Liver (tissue), 9 donors: ENCODE data around the gene PDCD1. TPM values are rescaled to one million over a fixed set of nuclear protein-coding genes. Genes with fewer than 3 reads are reported as not detected.

Experiments used
- DNase-seq: peaks from one replicate; pipeline ENCODE4 v3.0.0-alpha.2; 2017; ENCODE audit warnings: low spot score
- H3K27ac ChIP-seq, 2 donors: one replicate each; pipeline ENCODE4 v1.7.0; 2013; ENCODE audit warnings: inconsistent platforms in 2 of 2, low read length in 2 of 2, control low read depth in 1 of 2, low read depth in 1 of 2, mild to moderate bottlenecking in 1 of 2
- H3K27me3 ChIP-seq, 4 donors: one replicate each; pipeline versions ENCODE4 v1.6.1 to v1.7.0; 2013; ENCODE audit warnings: low read length in 3 of 4, inconsistent platforms in 1 of 4, mild to moderate bottlenecking in 1 of 4, moderate library complexity in 1 of 4; ENCODE audit not compliant: control insufficient read depth in 4 of 4, insufficient read depth in 4 of 4
- H3K36me3 ChIP-seq, 4 donors: one replicate each; pipeline versions ENCODE4 v1.6.1 to v1.7.0; 2013; ENCODE audit warnings: low read length in 3 of 4, mild to moderate bottlenecking in 3 of 4, low read depth in 1 of 4, moderate library complexity in 1 of 4; ENCODE audit not compliant: control insufficient read depth in 4 of 4, insufficient read depth in 3 of 4
- H3K4me1 ChIP-seq, 4 donors: one replicate each; pipeline versions ENCODE4 v1.6.1 to v1.7.0; 2013; ENCODE audit warnings: low read length in 3 of 4, mild to moderate bottlenecking in 3 of 4, moderate library complexity in 1 of 4; ENCODE audit not compliant: control insufficient read depth in 4 of 4, insufficient read depth in 4 of 4
- H3K4me3 ChIP-seq, 3 donors: one replicate each; pipeline versions ENCODE4 v1.6.1 to v1.7.0; 2013; ENCODE audit warnings: low read length in 3 of 3, control low read depth in 1 of 3, low read depth in 1 of 3, mild to moderate bottlenecking in 1 of 3
- H3K9ac ChIP-seq, 2 donors: one replicate each; pipeline ENCODE4 v1.7.0; 2013; ENCODE audit warnings: low read length in 2 of 2, mild to moderate bottlenecking in 2 of 2, moderate library complexity in 2 of 2, control low read depth in 1 of 2, low read depth in 1 of 2
- H3K9me3 ChIP-seq, 4 donors: one replicate each; pipeline versions ENCODE4 v1.6.1 to v1.7.0; 2013; ENCODE audit warnings: low read length in 3 of 4; ENCODE audit not compliant: control insufficient read depth in 4 of 4
- FOXA2 ChIP-seq: IDR thresholded peaks from 2 replicates; pipeline ENCODE4 v1.6.1; 2016; ENCODE audit warnings: antibody characterized with exemption
- GABPA ChIP-seq, 2 donors: IDR thresholded peaks in 1 of 2; conservative IDR thresholded peaks in 1 of 2; 2 replicates each; pipeline ENCODE4 v1.6.1; 2016; ENCODE audit warnings: antibody characterized with exemption in 2 of 2, mild to moderate bottlenecking in 1 of 2, moderate library complexity in 1 of 2
- HNF4G ChIP-seq: IDR thresholded peaks from 2 replicates; pipeline ENCODE4 v1.6.1; 2016; ENCODE audit warnings: antibody characterized with exemption
- JUND ChIP-seq, 2 donors: IDR thresholded peaks; 2 replicates each; pipeline ENCODE4 v1.6.1; 2016; ENCODE audit warnings: antibody characterized with exemption in 2 of 2
- RAD21 ChIP-seq, 2 donors: IDR thresholded peaks; 2 replicates each; pipeline ENCODE4 v1.6.1; 2016; ENCODE audit warnings: antibody characterized with exemption in 2 of 2, mild to moderate bottlenecking in 2 of 2
- SP1 ChIP-seq: IDR thresholded peaks from 2 replicates; pipeline ENCODE4 v1.6.1; 2018; ENCODE audit warnings: antibody characterized with exemption, mild to moderate bottlenecking
- TAF1 ChIP-seq: conservative IDR thresholded peaks from 2 replicates; pipeline ENCODE4 v1.6.1; 2016; ENCODE audit warnings: antibody characterized with exemption, mild to moderate bottlenecking
- YY1 ChIP-seq: IDR thresholded peaks from 2 replicates; pipeline ENCODE4 v1.6.1; 2016; ENCODE audit warnings: antibody characterized with exemption, mild to moderate bottlenecking
- WGBS: extraction: QIAGEN DNeasy Blood & Tissue Kit; methylation state at CpG from one replicate; pipeline ENCODE4 v1.1.7; 2013; 5-methylcytosine and 5-hydroxymethylcytosine counted together
- polyA plus RNA-seq, 2 donors: library from polyadenylated mRNA; stranded (reverse) in 1 of 2; unstranded in 1 of 2; fragments of 200-250 nt in 1 of 2; fragments of >200 nt in 1 of 2; fragmentation: Nextera tagmentation in 1 of 2; extraction: Ambion mirVana in 1 of 2; gene quantifications; one replicate each; pipeline versions ENCODE4 v1.2.1 to v1.2.3, GENCODE V29; 2013 to 2015
- total RNA-seq, 2 donors: library from RNA; depleted of rRNA; stranded (reverse); fragments of >200 nt; gene quantifications; one replicate each; pipeline ENCODE4 v1.2.3, GENCODE V29; 2014
- TF ChIP-seq, protein P1 (sequence below): fragments of 150-350 bp; IDR thresholded peaks from 2 replicates; pipeline ENCODE4 v1.5.1; 2017; ENCODE audit warnings: improper control_type of control experiment, low read depth, low read length; ENCODE audit not compliant: missing input control
- TF ChIP-seq, protein P2 (sequence below): IDR thresholded peaks from 2 replicates; pipeline ENCODE4 v1.6.1; 2016; ENCODE audit warnings: antibody characterized with exemption
- TF ChIP-seq, protein P3 (sequence below): IDR thresholded peaks from 2 replicates; pipeline ENCODE4 v1.6.1; 2016; ENCODE audit warnings: antibody characterized with exemption, mild to moderate bottlenecking
- donor health status: healthy.
- donor health status: healthy.
- donor health status: healthy.
- donor health status: healthy.
- donor health status: healthy.

PDCD1 gene
- total and polyA plus RNA-seq, 4 donors = 0.20 to 0.37 (median 0.25) TPM; not detected in 1

DNA sequence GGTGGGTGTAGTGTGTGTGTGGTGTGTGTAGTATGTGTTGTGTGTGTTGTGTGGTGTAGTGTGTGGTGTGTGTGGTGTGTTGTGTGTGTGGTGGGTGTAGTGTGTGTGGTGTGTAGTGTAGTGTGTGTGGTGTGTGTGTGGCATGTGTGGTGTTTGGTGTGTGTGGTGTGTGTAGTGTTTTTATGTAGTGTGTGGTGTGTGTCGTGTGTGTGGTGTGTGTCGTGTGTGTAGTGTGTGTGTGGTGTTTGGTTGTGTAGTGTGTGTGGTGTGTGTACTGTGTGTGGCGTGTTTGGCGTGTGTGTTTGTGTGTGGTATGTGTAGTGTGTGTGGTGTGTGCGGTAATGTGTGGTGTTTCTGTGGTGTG is 6.1 kb upstream of the PDCD1 start:
- Histone ChIP-seq H3K4me1 (peaks cover 0 to 3% (median 0%) of the 10 kb centered on the region in 4 donors), H3K9me3 (no peaks in the 10 kb centered on the region), H3K9ac (no peak overlapping the region), H3K36me3 (no peaks in the 10 kb centered on the region), H3K27me3 (no peaks in the 10 kb centered on the region), H3K27ac (no peak overlapping the region), H3K4me3 (no peak overlapping the region)
- TF ChIP-seq RAD21 (IDR thresholded peaks at IDR 0.05) (no peak), TAF1 (no peak), SP1 (no peak), GABPA (IDR thresholded peaks at IDR 0.05 in 1 of 2, conservative IDR thresholded peaks at IDR 0.05 in 1 of 2) (no peak), JUND (IDR thresholded peaks at IDR 0.05) (no peak)
- TF ChIP-seq, protein P1, sequence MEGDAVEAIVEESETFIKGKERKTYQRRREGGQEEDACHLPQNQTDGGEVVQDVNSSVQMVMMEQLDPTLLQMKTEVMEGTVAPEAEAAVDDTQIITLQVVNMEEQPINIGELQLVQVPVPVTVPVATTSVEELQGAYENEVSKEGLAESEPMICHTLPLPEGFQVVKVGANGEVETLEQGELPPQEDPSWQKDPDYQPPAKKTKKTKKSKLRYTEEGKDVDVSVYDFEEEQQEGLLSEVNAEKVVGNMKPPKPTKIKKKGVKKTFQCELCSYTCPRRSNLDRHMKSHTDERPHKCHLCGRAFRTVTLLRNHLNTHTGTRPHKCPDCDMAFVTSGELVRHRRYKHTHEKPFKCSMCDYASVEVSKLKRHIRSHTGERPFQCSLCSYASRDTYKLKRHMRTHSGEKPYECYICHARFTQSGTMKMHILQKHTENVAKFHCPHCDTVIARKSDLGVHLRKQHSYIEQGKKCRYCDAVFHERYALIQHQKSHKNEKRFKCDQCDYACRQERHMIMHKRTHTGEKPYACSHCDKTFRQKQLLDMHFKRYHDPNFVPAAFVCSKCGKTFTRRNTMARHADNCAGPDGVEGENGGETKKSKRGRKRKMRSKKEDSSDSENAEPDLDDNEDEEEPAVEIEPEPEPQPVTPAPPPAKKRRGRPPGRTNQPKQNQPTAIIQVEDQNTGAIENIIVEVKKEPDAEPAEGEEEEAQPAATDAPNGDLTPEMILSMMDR = no peak
- DNase-seq = no peak
- 93% methylated on average over 5 of the region's 5 CpGs for WGBS

DNA sequence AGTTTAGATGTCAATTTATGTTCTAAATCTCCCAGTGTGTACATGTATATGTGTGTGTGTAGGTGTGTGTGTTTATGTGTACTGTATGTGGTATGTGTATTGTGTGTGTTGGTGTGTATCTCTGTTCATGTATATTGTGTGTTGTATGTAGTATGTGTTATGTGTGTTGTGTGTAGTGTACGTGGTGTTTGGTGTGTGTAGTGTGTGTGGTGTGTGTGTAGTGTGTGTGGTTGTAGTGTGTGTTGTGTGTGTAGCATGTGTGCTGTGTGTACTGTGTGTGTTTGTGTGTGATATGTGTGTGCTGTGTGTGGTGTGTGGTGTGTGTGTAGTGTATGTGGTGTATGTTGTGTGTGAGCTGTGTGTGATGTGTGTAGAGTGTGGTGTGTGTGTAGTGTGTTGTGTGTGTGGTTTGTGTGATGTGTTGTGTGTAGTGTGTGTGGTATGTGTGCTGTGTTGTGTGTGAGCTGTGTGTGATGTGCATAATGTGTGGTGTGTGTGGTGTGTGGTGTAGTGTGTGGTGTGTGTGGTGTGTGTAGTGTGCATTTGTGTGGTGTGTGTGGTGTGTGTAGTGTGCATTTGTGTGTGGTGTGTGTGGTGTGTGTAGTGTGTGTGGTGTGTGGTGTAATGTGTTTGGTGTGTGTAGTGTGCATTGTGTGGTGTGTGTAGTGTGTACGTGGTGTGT is 5.6 kb upstream of the PDCD1 start:
- Histone ChIP-seq H3K27ac (no peak overlapping the region), H3K9me3 (no peaks in the 10 kb centered on the region), H3K4me1 (peaks cover 0 to 3% (median 0%) of the 10 kb centered on the region in 4 donors), H3K36me3 (no peaks in the 10 kb centered on the region), H3K4me3 (no peak overlapping the region), H3K9ac (no peak overlapping the region), H3K27me3 (no peaks in the 10 kb centered on the region)
- WGBS = 93% methylated on average over 2 of the region's 2 CpGs
- TF ChIP-seq, protein P1 = no peak
- no peak for TF ChIP-seq YY1
- TF ChIP-seq HNF4G = no peak
- DNase-seq = no peak

DNA sequence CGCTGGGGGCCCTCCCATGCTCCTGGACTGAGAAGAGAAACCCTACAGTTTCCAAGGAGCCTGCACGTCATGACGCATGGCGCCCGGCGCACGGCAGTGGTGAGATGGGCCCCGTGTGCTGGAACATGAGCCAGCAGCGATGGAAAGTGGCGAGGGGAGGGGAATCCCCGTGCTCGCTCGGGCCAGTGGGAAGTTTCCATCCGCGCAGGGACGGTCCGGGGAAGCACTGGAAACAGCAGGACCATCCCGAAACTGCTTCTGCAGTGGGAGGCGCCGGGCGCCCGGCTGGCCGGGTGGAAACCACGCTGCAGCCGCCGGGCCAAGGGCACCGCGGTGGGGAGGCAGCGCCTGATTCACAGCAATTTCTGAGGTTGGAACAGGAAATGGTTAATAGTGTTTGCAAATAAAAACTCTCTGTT is 4.9 kb upstream of the PDCD1 start:
- no peaks in the 10 kb centered on the region for H3K27me3 ChIP-seq
- DNase-seq = no peak

More for the DNA sequence above, 4.9 kb upstream of the PDCD1 start:
- Histone ChIP-seq H3K4me1 (peaks cover 0 to 3% (median 0%) of the 10 kb centered on the region in 4 donors), H3K4me3 (no peak overlapping the region), H3K9me3 (no peaks in the 10 kb centered on the region), H3K27ac (no peak overlapping the region), H3K36me3 (no peaks in the 10 kb centered on the region), H3K9ac (no peak overlapping the region)
- TF ChIP-seq YY1 = no peak
- TF ChIP-seq, protein P2, sequence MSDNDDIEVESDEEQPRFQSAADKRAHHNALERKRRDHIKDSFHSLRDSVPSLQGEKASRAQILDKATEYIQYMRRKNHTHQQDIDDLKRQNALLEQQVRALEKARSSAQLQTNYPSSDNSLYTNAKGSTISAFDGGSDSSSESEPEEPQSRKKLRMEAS = no peak
- TF ChIP-seq, protein P3, sequence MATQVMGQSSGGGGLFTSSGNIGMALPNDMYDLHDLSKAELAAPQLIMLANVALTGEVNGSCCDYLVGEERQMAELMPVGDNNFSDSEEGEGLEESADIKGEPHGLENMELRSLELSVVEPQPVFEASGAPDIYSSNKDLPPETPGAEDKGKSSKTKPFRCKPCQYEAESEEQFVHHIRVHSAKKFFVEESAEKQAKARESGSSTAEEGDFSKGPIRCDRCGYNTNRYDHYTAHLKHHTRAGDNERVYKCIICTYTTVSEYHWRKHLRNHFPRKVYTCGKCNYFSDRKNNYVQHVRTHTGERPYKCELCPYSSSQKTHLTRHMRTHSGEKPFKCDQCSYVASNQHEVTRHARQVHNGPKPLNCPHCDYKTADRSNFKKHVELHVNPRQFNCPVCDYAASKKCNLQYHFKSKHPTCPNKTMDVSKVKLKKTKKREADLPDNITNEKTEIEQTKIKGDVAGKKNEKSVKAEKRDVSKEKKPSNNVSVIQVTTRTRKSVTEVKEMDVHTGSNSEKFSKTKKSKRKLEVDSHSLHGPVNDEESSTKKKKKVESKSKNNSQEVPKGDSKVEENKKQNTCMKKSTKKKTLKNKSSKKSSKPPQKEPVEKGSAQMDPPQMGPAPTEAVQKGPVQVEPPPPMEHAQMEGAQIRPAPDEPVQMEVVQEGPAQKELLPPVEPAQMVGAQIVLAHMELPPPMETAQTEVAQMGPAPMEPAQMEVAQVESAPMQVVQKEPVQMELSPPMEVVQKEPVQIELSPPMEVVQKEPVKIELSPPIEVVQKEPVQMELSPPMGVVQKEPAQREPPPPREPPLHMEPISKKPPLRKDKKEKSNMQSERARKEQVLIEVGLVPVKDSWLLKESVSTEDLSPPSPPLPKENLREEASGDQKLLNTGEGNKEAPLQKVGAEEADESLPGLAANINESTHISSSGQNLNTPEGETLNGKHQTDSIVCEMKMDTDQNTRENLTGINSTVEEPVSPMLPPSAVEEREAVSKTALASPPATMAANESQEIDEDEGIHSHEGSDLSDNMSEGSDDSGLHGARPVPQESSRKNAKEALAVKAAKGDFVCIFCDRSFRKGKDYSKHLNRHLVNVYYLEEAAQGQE = no peak
- TF ChIP-seq FOXA2 = no peak
- 38% methylated on average over 29 of the region's 29 CpGs for WGBS
